Fibroblast of gingiva (primary cell): ENCODE data around the gene L3MBTL1.
"Not testable (repeated sequence)": the region's sequence is repeated elsewhere in the genome, so short reads cannot be mapped to it uniquely, and the experiment has no call there.

Experiments
- DNase-seq: peaks from one replicate; pipeline ENCODE4 v3.0.0-alpha.2; 2011; ENCODE audit warnings: low read depth

Gene L3MBTL1

DNA sequence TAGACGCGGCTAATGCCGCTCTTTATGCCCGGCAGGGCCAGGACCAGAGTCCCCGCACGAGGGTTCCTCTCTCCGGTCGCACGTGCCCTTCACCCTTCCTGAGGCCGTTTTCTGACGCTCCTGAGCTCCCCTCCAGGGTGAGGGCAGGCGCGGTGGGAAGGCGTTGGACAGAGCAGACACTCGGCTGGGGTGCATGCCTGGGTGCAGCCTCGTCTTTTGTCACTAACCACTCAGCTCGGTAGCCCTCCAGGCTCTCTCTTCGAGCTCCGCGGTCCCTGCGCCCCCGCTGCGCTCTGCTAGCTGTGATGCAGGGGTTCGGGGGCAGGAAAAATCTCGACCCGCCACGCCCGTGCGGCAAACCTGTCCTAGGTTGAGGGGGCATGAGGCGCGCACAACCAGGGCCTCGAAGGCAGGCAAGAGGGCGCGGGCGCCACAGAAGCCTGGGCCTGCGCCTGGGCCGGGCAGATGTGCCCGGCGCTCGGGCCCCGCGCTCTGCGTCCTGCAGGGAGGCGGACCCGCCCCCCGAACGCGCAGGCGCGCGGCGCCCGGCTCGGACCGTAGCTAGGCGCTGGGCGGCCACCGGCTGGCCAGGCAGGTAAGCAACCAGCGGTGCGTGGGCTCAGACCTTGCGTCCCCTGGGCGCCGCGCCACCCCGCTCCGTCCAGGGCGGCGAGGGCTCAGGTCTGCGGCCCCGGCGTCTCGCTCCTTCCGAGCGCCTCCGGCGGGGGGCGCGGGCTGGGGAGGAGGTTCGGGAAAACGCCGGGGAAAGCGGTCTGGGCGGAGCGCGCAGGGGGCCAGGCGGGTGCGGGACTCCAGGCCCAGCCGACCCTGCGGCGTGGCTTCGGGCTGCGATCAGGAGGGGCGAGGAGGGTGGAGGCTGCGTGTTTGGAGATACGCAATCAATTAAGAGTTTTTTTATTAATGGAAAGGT lies at the start of gene L3MBTL1:
Gene L3MBTL1, plus strand, starts transcription at position 548 of the 931 bp plus-strand sequence. CDS start 5,807 bp downstream, outside the sequence.
- DNase-seq, result no peak

DNA sequence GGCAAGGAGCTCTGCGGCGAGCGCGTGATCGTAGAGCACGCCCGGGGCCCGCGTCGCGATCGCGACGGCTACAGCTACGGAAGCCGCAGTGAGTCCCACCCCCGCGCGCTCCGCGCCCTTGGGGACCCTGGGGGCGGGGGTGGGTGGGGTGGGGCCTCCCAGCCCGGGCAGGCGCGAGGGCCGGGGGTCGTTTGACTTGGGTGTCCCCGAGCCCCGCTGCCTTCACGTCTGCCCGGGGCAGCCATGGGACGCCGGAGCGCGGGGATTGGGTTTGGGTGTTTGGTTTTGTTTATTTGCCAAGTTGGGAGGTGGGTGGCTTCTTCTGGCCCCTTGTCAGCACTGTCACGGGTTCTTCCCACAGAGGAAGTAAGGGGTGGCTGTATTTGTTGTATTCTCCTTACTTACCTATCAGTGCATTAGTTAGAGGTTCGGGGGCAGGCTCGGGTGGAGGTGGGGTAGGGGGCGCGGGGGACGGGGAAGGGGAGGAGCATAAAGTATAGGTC lies 49.0 kb upstream of the L3MBTL1 start:
- DNase-seq, result no peak

DNA sequence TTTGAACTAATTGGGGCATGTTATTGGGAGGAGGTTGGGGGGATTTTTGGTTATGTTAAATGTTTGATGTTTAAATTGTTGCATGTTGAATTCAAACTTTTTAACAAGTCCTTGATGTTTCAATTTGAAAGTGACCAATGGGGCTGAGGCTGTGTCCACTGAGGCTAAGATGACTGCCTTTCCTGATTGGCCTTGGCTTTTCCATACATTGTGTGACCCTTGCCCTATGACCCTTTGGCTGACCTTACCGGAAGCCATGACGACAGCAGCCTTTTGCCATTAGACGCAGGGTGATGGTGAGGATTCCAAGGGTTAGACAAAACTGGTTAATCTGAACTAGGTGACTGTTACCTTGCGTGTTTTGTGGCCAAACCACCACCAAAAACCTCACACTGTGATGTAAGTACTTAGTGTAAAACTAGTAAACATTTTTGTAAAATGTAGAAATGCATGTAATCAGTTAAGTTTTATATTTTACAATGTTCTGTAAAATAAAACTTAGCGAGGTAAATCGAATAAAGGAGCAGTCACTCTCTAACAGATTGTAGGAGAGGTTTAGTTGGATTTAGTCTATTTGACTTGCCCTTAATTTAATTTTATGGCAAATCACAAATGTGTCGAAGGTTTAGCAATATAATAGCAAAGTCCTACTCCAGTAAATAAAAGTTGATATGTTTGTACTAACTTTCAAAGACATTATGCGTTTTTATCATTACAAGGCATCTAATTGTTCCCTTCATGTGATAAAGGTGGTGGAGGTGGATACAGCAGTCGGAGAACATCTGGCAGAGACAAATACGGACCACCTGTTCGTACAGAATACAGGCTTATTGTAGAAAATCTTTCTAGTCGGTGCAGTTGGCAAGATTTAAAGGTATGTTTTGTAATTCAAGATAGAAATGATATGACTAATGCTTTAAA lies 48.2 kb upstream of the L3MBTL1 start:
- DNase-seq, result no peak

DNA sequence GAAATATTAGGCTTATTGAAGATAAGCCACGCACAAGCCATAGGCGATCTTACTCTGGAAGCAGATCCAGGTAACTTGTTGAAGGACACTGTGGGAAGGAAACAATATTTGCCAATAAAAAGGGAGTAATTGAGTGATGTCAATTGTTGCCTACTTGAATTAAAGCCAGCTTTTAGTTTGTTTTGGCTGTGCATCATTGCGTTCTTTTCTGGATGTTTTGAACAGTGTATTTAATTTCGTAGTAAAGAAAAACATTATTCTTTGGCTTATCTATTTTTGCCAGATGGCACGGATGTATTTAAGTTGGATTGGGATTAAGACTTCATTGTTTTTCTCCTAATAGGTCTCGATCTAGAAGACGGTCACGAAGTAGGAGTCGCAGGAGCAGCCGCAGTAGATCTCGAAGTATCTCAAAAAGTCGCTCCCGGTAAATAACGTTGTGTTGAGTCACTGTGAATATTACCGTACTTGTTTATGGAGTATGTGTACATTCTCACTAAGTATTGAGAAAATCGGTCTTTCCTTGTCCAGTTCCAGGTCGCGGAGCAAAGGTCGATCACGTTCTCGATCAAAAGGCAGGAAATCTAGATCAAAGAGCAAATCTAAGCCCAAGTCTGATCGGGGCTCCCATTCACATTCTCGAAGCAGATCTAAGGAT lies 47.2 kb upstream of the L3MBTL1 start:
- DNase-seq, result no peak

DNA sequence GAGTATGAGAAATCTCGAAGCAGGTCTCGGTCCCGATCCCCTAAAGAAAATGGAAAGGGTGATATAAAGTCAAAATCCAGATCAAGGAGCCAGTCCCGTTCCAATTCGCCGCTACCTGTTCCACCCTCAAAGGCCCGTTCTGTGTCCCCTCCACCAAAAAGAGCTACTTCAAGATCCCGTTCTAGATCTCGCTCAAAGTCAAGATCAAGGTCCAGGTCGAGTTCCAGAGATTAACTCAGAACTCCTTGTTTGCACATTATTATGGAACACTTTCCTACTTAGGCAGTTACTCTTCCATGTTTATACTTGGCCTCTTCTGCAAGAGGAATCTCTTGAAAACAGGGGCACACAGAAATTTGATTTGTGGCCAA lies 46.7 kb upstream of the L3MBTL1 start:
- DNase-seq, result no peak

DNA sequence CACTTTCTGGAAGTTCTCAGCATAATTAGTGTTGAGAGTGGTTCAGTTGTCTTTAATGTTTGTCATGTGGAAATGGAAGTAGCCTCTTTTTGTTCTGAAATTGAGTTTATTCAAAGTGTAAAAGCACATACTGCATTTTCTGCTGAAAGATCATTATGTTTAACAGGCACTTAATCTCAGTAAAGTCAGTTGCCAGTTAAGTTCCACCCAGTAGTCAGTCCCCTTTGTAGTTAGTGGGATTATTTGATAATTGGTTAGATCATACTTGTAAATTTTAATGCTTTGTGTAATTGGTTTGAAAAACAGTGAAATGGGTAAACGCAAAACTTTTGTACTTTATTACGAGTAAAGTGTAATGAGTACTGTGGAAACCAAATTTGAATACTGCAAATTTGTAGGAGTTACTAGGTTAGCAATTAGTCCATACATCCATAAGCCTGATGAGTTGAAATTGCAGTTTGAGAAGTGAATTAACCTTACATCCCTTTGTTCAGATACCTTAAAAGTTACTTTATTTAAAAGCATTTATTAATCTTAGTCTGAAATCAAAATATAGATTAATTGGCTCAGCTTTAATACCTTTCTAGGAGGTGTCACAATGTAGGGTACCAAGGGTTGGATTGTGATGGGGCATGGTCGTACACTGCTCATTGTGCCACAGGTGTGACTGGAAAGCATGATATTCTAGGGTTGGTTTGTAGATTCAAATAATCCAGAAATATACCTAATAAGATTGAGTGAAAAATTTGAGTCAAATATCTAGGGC lies 45.4 kb upstream of the L3MBTL1 start:
- no peak for DNase-seq

DNA sequence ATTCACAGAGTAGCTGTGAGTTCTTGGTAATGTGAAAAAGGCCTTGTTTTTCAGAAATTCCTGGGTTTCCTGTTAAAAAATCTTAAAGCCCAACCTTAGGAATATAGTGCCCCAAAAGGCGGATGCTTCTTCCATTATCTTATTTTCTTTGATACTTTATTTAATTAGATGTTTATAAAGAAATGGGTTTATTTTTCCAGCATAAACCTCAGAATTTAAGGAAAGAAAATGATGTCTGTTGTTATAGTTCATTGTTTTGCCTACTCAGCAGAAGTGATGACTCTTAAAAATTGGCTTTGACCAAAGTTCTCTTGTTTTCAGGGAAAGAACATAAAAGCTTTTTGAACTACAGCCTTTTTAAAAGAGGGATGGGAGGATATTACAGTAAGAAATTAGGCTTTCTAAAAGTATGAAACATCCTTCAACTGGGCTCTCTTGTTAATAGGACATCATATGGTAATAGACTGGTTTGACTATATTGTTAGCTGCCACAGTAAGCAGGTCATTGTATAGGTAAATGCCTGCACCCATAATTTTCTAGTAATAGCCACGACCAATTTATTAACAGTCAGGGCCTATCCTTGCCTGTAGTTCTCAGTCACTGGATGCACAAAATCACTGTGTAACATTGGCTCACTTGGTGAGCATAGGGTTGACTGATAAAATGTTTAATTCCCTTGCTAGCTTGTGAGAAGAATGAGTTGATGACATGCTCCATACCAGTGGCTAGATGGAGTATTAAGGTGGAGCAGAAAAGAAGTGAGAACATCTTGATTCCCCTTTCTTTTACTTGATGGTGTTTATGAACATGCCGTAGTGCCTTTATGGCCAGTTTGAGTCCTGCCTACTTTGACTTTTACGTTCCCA lies 44.6 kb upstream of the L3MBTL1 start:
- DNase-seq, result no peak

DNA sequence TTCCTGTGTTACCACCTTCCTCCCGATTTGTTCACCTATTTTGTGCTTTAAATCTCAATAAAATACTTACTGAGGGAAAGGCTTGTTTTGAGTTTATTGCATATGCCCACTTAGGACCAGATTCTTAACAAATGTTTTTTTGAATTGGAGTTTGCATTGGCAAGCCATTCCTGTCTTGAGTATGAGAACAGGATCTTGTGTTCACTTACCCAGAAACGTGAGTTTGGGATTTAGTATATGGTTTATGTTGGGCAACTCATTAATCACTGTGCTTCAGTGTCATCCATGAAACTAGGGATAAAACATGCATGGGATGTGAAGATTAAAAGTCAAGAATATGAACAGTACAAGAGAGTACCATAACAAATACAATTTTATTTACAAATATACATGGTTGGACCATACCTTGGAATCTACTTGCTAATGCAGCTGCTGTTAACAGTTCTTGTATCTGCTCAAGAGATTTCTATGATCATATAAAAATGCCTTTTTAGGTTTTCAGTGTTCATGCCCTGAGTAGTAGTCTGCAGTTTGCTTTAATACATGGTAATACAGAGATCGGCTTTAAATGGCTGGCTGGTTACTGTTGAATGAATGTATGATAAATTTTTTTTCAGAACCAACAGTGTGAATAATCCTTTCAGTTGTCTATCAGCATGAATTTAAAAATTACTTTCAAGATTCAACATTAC lies 43.8 kb upstream of the L3MBTL1 start:
- DNase-seq, result no peak

DNA sequence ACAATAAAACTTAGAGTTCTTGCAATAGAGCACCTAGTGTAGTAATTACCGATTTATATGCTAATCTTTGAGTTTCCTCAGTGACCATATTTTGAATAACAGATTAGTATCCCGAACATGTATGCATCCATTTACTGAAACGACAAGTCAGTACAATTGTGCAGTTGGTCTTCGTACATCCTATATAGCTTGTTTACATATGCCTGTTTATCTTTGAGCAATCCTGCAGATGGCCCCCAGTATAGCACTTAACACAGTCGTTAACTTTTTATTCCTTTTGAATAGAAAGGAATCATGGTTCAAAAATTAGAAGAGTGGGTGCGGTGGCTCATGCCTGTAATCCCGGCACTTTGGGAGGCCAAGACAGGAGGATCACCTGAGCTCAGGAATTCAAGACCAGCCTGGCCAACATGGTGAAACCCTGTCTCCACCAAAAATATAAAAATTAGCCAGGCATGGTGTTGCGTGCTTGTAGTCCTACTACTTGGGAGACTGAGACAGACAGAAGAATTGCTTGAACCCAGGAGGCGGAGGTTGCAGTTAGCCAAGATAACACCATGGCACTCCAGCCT lies 43.2 kb upstream of the L3MBTL1 start:
- DNase-seq, result no peak

DNA sequence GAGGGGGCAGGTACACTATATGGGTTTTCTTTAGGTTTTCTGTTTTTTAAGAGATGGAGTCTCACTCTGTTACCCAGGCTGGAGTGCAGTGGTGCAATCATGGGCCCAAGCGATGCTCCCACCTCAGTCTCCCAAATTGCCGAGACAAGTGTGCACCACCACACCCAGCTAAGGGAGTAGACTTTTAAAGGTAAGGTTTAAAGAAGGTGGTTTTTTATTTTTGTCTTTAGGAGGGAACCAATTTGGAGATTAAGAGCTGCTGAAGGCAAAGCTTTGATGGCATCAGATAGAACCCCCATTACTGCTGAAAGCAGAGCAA lies 41.9 kb upstream of the L3MBTL1 start:
- DNase-seq, result no peak

DNA sequence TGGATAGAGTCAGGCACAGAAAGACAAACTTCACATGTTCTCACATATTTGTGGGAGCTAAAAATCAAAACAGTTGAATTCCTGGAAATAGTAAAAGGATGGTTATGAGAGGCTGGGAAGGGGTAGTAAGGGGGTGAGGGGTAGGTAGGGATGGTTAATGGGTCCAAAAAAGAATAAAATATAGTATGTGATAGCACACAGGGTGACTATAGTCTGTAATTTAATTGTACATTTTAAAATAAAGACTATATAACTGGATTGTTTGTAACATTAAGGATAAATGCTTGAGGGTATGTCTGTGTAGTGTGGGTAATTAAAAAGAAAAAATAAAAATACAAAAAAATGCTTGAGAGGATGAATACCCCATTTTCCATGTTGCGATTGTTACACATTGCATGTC lies 39.9 kb upstream of the L3MBTL1 start:
- DNase-seq, result no peak

DNA sequence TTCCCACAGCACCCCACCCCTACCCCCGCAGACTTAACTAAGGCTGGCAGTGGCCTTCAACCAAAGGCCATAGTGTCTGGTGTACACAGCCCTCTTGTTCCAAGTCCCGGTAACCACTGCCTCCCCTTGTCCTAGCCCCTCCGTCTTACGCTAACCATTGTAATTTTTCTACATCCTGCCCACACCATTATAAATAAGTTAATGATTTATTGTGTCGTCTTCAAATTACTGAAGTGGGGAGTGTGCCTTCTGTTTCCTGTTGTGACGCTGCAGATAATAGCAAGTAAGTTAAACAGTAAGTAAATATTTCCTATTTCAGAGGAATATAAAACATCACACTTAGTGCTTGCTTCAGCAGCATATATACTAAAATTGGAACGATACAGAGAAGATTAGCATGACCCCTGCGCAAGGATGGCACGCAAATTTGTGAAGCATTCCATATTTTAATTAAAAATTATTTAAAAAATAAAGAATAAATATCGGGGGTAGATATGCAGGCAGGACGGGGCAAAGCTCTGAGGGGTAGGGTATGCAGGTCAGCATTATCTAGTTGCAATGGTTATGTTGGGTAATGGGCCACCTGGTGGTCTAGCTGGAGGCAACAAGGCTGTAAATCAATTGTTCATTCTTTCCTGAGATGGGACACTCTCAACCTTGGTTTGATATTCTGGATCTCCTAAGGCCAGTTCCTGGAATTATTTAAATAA lies 34.7 kb upstream of the L3MBTL1 start:
- DNase-seq, result no peak

DNA sequence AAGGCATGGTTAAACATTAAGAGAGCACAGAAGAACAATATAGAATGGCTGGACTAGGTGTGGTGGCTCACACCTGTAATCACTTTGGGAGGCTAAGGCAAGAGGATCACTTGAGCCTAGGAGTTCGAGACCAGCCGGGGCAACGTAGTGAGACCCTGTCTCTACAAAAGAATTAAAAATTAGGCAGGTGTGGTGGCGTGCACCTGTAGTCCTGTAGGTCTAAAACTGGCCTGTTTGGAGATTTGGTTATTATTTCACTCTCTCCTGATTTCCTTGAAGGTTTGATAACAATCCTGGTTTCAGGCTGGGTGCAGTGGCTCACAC lies 34.2 kb upstream of the L3MBTL1 start:
- DNase-seq, result no peak

DNA sequence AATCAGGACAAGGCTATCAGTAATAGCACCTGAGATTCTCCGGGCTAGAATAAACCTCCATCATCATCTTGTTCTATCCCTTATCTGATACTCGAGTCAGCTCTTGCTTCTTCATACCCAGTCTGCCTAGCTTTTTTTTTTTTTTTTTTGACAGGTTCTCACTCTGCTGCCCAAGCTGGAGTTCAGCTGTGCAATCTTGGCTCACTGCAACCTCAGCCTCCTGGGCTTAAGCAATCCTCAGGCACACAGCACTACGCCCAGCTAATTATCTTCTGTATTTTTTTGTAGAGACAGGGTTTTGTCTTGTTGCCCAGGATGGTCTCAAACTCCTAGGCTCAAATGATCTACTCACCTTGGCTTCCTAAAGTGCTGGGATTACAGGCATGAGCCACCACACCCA lies 30.3 kb upstream of the L3MBTL1 start:
- no peak for DNase-seq

DNA sequence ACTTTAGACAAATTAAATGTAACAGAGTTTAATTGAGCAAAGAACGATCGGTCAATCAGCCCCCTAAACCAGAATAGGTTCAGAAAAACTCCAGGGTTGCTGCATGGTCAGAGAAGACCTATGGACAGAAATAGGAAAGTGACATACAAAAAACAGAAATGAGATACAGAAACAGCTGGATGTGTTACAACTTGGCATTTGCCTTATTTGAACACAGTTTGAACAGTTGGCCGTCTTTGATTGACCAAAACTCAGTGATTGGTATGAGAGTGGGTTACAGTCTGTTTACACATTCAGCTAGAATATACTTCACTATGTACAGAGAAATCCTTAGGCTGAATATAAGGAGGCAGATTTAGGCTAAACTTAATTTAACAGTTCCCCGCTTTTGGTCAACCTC lies 29.9 kb upstream of the L3MBTL1 start:
- no peak for DNase-seq

DNA sequence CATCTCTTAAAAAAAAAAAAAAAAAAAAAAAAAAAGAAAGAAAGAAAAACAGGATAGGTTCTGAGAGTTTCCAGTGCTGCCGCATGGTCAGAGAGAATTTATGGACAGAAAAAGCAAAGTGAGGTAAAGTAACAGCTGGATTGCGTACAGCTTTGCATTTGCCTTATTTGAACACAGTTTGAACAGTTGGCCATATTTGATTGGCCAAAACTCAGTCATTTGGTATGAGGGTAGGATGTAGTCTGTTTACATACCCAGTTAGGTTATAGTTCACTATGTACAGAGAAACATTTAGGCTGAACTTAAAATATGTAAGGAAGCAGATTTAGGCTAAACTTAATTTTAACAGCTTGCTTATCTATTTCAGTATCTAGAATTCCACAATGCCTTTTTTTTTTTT lies 17.5 kb upstream of the L3MBTL1 start:
- DNase-seq, result no peak

DNA sequence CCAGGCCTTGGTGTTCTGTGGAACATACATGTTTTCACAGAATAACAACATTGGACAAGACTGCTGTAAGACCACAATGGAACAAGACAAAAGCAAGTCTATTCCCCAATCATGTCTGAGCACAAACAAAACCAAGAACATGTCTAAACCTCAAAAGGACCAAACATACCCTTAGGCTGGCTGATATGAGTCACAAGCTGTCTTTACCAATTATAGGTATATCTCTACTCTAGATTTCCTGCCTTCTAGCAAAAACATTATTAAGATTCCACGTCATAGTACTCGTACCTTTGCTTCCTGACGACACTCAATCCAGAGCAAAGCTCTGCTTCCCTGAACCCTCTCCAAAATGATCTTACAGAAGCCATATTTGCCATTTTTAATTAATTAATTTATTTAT lies 15.4 kb upstream of the L3MBTL1 start:
- no peak for DNase-seq

DNA sequence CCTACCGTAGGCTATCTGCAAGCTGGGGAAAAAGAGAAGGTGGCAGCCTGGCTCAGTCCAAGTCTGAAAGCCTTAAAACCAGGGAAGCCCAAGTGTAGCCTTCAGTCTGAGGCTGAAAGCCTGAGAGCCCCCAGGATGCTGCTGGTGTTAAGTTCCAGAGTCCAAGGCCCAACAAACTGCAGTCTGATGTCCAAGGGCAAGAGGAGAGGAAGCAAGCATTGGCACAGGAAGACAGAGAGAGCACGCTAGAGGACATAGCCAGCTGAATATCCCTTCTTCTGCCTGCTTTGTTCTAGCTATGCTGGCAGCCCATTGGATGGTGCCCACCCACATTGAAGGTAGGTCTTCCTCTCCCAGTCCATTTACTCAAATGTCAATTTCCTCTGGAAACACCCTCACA lies 12.1 kb upstream of the L3MBTL1 start:
- DNase-seq, result no peak

DNA sequence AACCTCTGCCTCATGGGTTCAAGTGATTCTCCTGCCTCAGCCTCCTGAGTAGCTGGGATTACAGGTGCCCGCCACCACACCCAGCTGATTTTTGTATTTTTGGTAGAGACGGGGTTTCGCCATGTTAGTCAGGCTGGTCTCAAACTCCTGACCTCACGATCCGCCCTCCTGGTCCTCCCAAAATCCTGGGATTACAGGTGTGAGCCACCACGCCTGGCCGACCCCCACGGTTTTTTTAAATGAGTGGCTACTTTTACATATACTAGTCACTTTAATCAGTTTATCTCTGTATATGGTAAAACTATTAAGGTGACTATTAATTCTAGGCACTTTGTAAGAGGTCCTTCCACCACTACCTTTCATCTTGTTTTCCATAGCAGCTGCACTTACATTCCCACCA lies 5.5 kb upstream of the L3MBTL1 start:
- not testable (repeated sequence) for DNase-seq
